Natural killer cell (primary cell): ENCODE data around the gene RAPSN. TPM values are rescaled to one million over a fixed set of nuclear protein-coding genes. Genes with fewer than 3 reads are reported as not detected.

Source experiments
- ATAC-seq, 3 donors: fragments of 150-1000 bp in 2 of 3; fragments of 200-7000 bp in 1 of 3; cut with Tn5 transposase; 1 replicate in 1 of 3; 2 replicates in 2 of 3; pipeline ENCODE4 v1.10.0; 2021; ENCODE audit warnings: mild to moderate bottlenecking in 2 of 3, moderate library complexity in 2 of 3
- DNase-seq, 2 donors: peaks; one replicate each; pipeline versions ENCODE4 v3.0.0 to v3.0.0-alpha.2; 2013 to 2021; ENCODE audit warnings: mixed read lengths in 1 of 2
- H3K27ac ChIP-seq: one replicate; pipeline ENCODE4 v1.5.1; 2013; ENCODE audit warnings: mild to moderate bottlenecking, low read length
- H3K27me3 ChIP-seq: one replicate; pipeline ENCODE4 v1.6.1; 2013; ENCODE audit warnings: low read length; ENCODE audit not compliant: control insufficient read depth, insufficient read depth
- H3K36me3 ChIP-seq: one replicate; pipeline ENCODE4 v1.6.1; 2013; ENCODE audit warnings: low read length; ENCODE audit not compliant: control insufficient read depth, insufficient read depth
- H3K4me1 ChIP-seq: one replicate; pipeline ENCODE4 v1.6.1; 2013; ENCODE audit warnings: low read length; ENCODE audit not compliant: control insufficient read depth, insufficient read depth
- H3K4me3 ChIP-seq: one replicate; pipeline ENCODE4 v1.5.1; 2013; ENCODE audit warnings: low read length
- H3K9me3 ChIP-seq: one replicate; pipeline ENCODE4 v1.6.1; 2013; ENCODE audit warnings: low read length; ENCODE audit not compliant: control insufficient read depth, insufficient read depth
- H3K27ac Mint-ChIP-seq, 2 donors: one replicate each; pipeline ENCODE4 v1.8.0; 2022; ENCODE audit warnings: mild to moderate bottlenecking in 2 of 2, mixed read lengths in 2 of 2, moderate library complexity in 1 of 2
- H3K27me3 Mint-ChIP-seq, 2 donors: one replicate each; pipeline ENCODE4 v1.8.0; 2022; ENCODE audit warnings: low read depth in 2 of 2, mixed read lengths in 2 of 2
- H3K36me3 Mint-ChIP-seq: one replicate; pipeline ENCODE4 v1.8.0; 2022; ENCODE audit warnings: mixed read lengths
- H3K4me1 Mint-ChIP-seq, 2 donors: one replicate each; pipeline ENCODE4 v1.8.0; 2022; ENCODE audit warnings: mixed read lengths in 2 of 2
- H3K4me3 Mint-ChIP-seq: one replicate; pipeline ENCODE4 v1.8.0; 2022; ENCODE audit warnings: mild to moderate bottlenecking, moderate library complexity, mixed read lengths
- H3K9me3 Mint-ChIP-seq, 2 donors: one replicate each; pipeline ENCODE4 v1.8.0; 2022; ENCODE audit warnings: mixed read lengths in 2 of 2
- CTCF ChIP-seq: fragments of 200-600 bp; IDR thresholded peaks from one replicate; pipeline ENCODE4 v1.8.0; 2022; ENCODE audit warnings: antibody characterized with exemption
- WGBS: methylation state at CpG from one replicate; pipeline ENCODE4 v1.1.7; 2013; ENCODE audit warnings: missing lambda C conversion rate; ENCODE audit not compliant: insufficient coverage; 5-methylcytosine and 5-hydroxymethylcytosine counted together
- intact Hi-C: fragments of 100-400 bp; cut with micrococcal nuclease; formaldehyde crosslinking; loops from one replicate; pipeline ENCODE4 v1.14.2; 2022
- total RNA-seq, 4 donors: library from RNA; stranded (reverse); fragments of 120-200 nt in 1 of 4; gene quantifications; one replicate each; pipeline versions ENCODE4 v1.2.3 to v1.2.4, GENCODE V29; 2013 to 2022

Gene RAPSN
- total RNA-seq, 3 donors from 2014 or later (not counting 1 experiment from before 2014, with no cell fraction given): 1.6 to 2.2 (median 1.7) TPM

- DNase-seq: no peak
- no peak for ATAC-seq
- TF ChIP-seq CTCF: no peak
- Histone ChIP-seq H3K27ac (no peak overlapping the region), H3K27me3 (no peaks in the 10 kb centered on the region), H3K4me1 (peaks cover 3% of the 10 kb centered on the region), H3K36me3 (peaks cover 84% of the 10 kb centered on the region), H3K4me3 (no peak overlapping the region), H3K9me3 (no peaks in the 10 kb centered on the region)
- peak overlapping the region in 1 of 2 donors; percentile 62 for H3K27ac Mint-ChIP-seq
- no peak overlapping the region for H3K4me3 Mint-ChIP-seq
- no peaks in the 10 kb centered on the region for H3K9me3 Mint-ChIP-seq
- 91% methylated on average over 4 of the region's 4 CpGs for WGBS
- H3K4me1 Mint-ChIP-seq: peaks cover 6 to 42% of the 10 kb centered on the region in 2 donors
- no peaks in the 10 kb centered on the region for H3K27me3 Mint-ChIP-seq
- intact Hi-C loops: no loop called here
- H3K36me3 Mint-ChIP-seq: peaks cover 14% of the 10 kb centered on the region
Measured at GRCh38 chr11:47470671-47471070, 21.7 kb upstream of the RAPSN start.

GRCh38 chr11:47469361-47470179 lies 20.6 kb upstream of the RAPSN start:
- no peak overlapping the region for H3K4me3 ChIP-seq
- H3K27ac Mint-ChIP-seq: peak overlapping the region; percentile 63 to 70
- H3K27ac ChIP-seq: no peak overlapping the region
- H3K4me1 ChIP-seq: peaks cover 3% of the 10 kb centered on the region
- peaks cover 80% of the 10 kb centered on the region for H3K36me3 ChIP-seq
- ATAC-seq: no peak
- peaks cover 6 to 45% of the 10 kb centered on the region in 2 donors for H3K4me1 Mint-ChIP-seq
- H3K36me3 Mint-ChIP-seq: peaks cover 6% of the 10 kb centered on the region
- no peak overlapping the region for H3K4me3 Mint-ChIP-seq
- DNase-seq: no peak
- WGBS: 94% methylated on average over 7 of the region's 7 CpGs
- no peaks in the 10 kb centered on the region for H3K9me3 ChIP-seq
- H3K27me3 ChIP-seq: no peaks in the 10 kb centered on the region
- no peak for TF ChIP-seq CTCF
- intact Hi-C loops: no loop called here
- no peaks in the 10 kb centered on the region for H3K27me3 Mint-ChIP-seq
- no peaks in the 10 kb centered on the region for H3K9me3 Mint-ChIP-seq

- Histone ChIP-seq H3K4me1 (peaks cover 3% of the 10 kb centered on the region), H3K27me3 (no peaks in the 10 kb centered on the region), H3K27ac (no peak overlapping the region), H3K36me3 (peaks cover 76% of the 10 kb centered on the region), H3K9me3 (no peaks in the 10 kb centered on the region), H3K4me3 (no peak overlapping the region)
- DNase-seq: no peak
- ATAC-seq: no peak
- Mint-ChIP-seq H3K27me3 (no peaks in the 10 kb centered on the region), H3K4me3 (peak overlapping the region; percentile 1), H3K27ac (peak overlapping the region in 1 of 2 donors; percentile 63), H3K4me1 (peaks cover 6 to 40% of the 10 kb centered on the region in 2 donors), H3K36me3 (no peaks in the 10 kb centered on the region), H3K9me3 (no peaks in the 10 kb centered on the region)
- WGBS: 95% methylated on average over 7 of the region's 8 CpGs
- TF ChIP-seq CTCF: no peak
- intact Hi-C loops: no loop called here
Measured at GRCh38 chr11:47468598-47469214, 19.8 kb upstream of the RAPSN start.
